PC-9 (cell line): ENCODE measurements around the gene RTL1. TPM values are rescaled to one million over a fixed set of nuclear protein-coding genes. Genes with fewer than 3 reads are reported as not detected.

Experiments
- BruUV-seq: library from RNA; stranded (reverse); fragments of 400-500 nt; replicated peaks from 2 replicates; lab custom pipeline; 2021; lab: Mats Ljungman, UMichigan
- CTCF ChIA-PET: fragments of 300-600 bp; sonication (Branson Sonifier 250); formaldehyde crosslinking; loops from one replicate; lab custom pipeline; 2022; ENCODE audit warnings: antibody characterized with exemption; lab: Charles Lee
- POLR2A ChIA-PET: fragments of 300-600 bp; sonication (Branson Sonifier 250); formaldehyde crosslinking; loops from one replicate; lab custom pipeline; 2022; ENCODE audit warnings: antibody characterized with exemption; ENCODE audit not compliant: unreplicated experiment; lab: Charles Lee
- DNase-seq, 2 experiments: peaks; one replicate each; pipeline versions ENCODE4 v3.0.0 to v3.0.0-alpha.2; 2015 to 2022; ENCODE audit warnings: mixed read lengths in 1 of 2
- H2AFZ ChIP-seq: fragments of 200-600 bp; sonication (generic); 2 replicates; pipeline ENCODE4 v1.8.1; 2017; ENCODE audit warnings: antibody characterized with exemption
- H3F3A ChIP-seq: fragments of 200-600 bp; sonication (generic); 2 replicates; pipeline ENCODE4 v1.8.1; 2017; ENCODE audit warnings: antibody characterized with exemption, mild to moderate bottlenecking, low read depth; ENCODE audit not compliant: insufficient read depth
- H3K27ac ChIP-seq: fragments of 200-600 bp; sonication (generic); 2 replicates; pipeline ENCODE4 v1.6.1; 2016; ENCODE audit warnings: mixed run types
- H3K27me3 ChIP-seq: fragments of 200-600 bp; sonication (generic); 2 replicates; pipeline ENCODE4 v1.6.1; 2016; ENCODE audit warnings: low read depth, mixed run types; ENCODE audit not compliant: insufficient read depth
- H3K36me3 ChIP-seq: fragments of 200-600 bp; sonication (generic); 2 replicates; pipeline ENCODE4 v1.6.1; 2016; ENCODE audit warnings: low read depth, mixed run types
- H3K4me1 ChIP-seq: fragments of 200-600 bp; sonication (generic); replicated peaks from 2 replicates; pipeline ENCODE4 v1.6.1; 2016; ENCODE audit warnings: mixed run types; ENCODE audit not compliant: insufficient read depth
- H3K4me2 ChIP-seq: fragments of 200-600 bp; sonication (generic); 2 replicates; pipeline ENCODE4 v1.6.1; 2017; ENCODE audit warnings: mixed run types
- H3K4me3 ChIP-seq: fragments of 200-600 bp; sonication (generic); 2 replicates; pipeline ENCODE4 v1.6.1; 2016; ENCODE audit warnings: mixed run types
- H3K79me2 ChIP-seq: fragments of 200-600 bp; sonication (generic); 2 replicates; pipeline ENCODE4 v1.6.1; 2017; ENCODE audit warnings: low read depth, mixed run types
- H3K9me2 ChIP-seq: fragments of 200-600 bp; sonication (generic); 2 replicates; pipeline ENCODE4 v1.8.1; 2017; ENCODE audit warnings: mild to moderate bottlenecking; ENCODE audit not compliant: insufficient read depth
- H3K9me3 ChIP-seq: fragments of 200-600 bp; sonication (generic); 2 replicates; pipeline ENCODE4 v1.8.1; 2016; ENCODE audit warnings: low read depth; ENCODE audit not compliant: insufficient read depth
- H4K20me1 ChIP-seq: fragments of 200-600 bp; sonication (generic); 2 replicates; pipeline ENCODE4 v1.8.1; 2017; ENCODE audit not compliant: insufficient read depth
- CTCF ChIP-seq: fragments of 200-600 bp; sonication (generic); conservative IDR thresholded peaks from 2 replicates; pipeline ENCODE4 v1.6.1; 2017; ENCODE audit warnings: mixed run types, antibody characterized with exemption, mild to moderate bottlenecking, moderate library complexity
- EZH2 ChIP-seq: fragments of 200-600 bp; sonication (generic); IDR thresholded peaks from 2 replicates; pipeline ENCODE4 v1.8.0; 2017; ENCODE audit warnings: antibody characterized with exemption, low read depth
- intact Hi-C: fragments of 100-400 bp; cut with micrococcal nuclease; formaldehyde crosslinking; loops from one replicate; pipeline ENCODE4 v1.10.0; 2022; ENCODE audit not compliant: unreplicated experiment
- total RNA-seq: library from RNA; stranded (reverse); gene quantifications from 2 replicates; pipeline ENCODE4 v1.2.3, GENCODE V29; 2021

Gene RTL1
- total RNA-seq, 1 experiment from 2014 or later: not detected

GRCh38 chr14:100856056-100856950 lies 47.2 kb downstream of the RTL1 start:
- Histone ChIP-seq H3K9me2 (no peaks in the 10 kb centered on the region), H3K36me3 (no peaks in the 10 kb centered on the region), H3K9me3 (no peaks in the 10 kb centered on the region), H3K4me1 (no peaks in the 10 kb centered on the region), H3K4me3 (no peak overlapping the region), H3K27me3 (peaks cover 21% of the 10 kb centered on the region; the same call in 1 of the 2 replicates), H3F3A (no peaks in the 10 kb centered on the region), H4K20me1 (no peaks in the 10 kb centered on the region), H3K4me2 (no peak overlapping the region), H3K27ac (no peak overlapping the region), H3K79me2 (no peaks in the 10 kb centered on the region), H2AFZ (no peak overlapping the region)
- no TSS peak for BruUV-seq
- no peak for TF ChIP-seq EZH2
- TF ChIP-seq CTCF: no peak
- intact Hi-C loops: no loop called here
- DNase-seq: no peak
- ChIA-PET CTCF (no interaction called here), POLR2A (no interaction called here)

GRCh38 chr14:100855256-100855930 lies 48.1 kb downstream of the RTL1 start:
- Histone ChIP-seq H3K27me3 (peaks cover 18% of the 10 kb centered on the region; the same call in 1 of the 2 replicates), H3K79me2 (no peaks in the 10 kb centered on the region), H3K9me3 (no peaks in the 10 kb centered on the region), H3K9me2 (no peaks in the 10 kb centered on the region), H3K4me2 (no peak overlapping the region), H3F3A (no peaks in the 10 kb centered on the region), H3K36me3 (no peaks in the 10 kb centered on the region), H3K4me1 (no peaks in the 10 kb centered on the region), H3K4me3 (no peak overlapping the region), H4K20me1 (no peaks in the 10 kb centered on the region), H2AFZ (no peak overlapping the region), H3K27ac (no peak overlapping the region)
- no peak for TF ChIP-seq CTCF
- TF ChIP-seq EZH2: no peak
- intact Hi-C loops: no loop called here
- ChIA-PET POLR2A (no interaction called here), CTCF (no interaction called here)
- BruUV-seq: no TSS peak
- DNase-seq: no peak

GRCh38 chr14:100854435-100854834 lies 49.1 kb downstream of the RTL1 start:
- Histone ChIP-seq H3K4me3 (no peak overlapping the region), H3K27ac (no peak overlapping the region), H3K36me3 (no peaks in the 10 kb centered on the region), H2AFZ (no peak overlapping the region), H3F3A (no peaks in the 10 kb centered on the region), H3K4me2 (no peak overlapping the region), H4K20me1 (no peaks in the 10 kb centered on the region), H3K79me2 (no peaks in the 10 kb centered on the region), H3K9me2 (no peaks in the 10 kb centered on the region), H3K9me3 (no peaks in the 10 kb centered on the region), H3K27me3 (peaks cover 14% of the 10 kb centered on the region; the same call in 1 of the 2 replicates), H3K4me1 (no peaks in the 10 kb centered on the region)
- intact Hi-C loops: no loop called here
- no TSS peak for BruUV-seq
- TF ChIP-seq EZH2 (no peak), CTCF (no peak)
- no peak for DNase-seq
- ChIA-PET CTCF (no interaction called here), POLR2A (no interaction called here)
